Right lung (tissue), 5 donors: ENCODE results near the gene CFAP97D2. TPM values are rescaled to one million over a fixed set of nuclear protein-coding genes. Genes with fewer than 3 reads are reported as not detected.
A peak's percentile ranks its signal among the peaks of the same experiment; 100 is the strongest.
"Not testable (repeated sequence)": the region's sequence is repeated elsewhere in the genome, so short reads cannot be mapped to it uniquely, and the experiment has no call there.

ENCODE experiments used
- DNase-seq, 2 donors: peaks; one replicate each; pipeline ENCODE4 v3.0.0-alpha.2; 2013
- polyA plus RNA-seq, 5 donors: library from polyadenylated mRNA; unstranded; fragments of 120-200 nt; gene quantifications; one replicate each; pipeline versions ENCODE4 v1.2.1 to v1.2.3, GENCODE V29; 2013; ENCODE audit warnings: inconsistent platforms in 1 of 5, low replicate concordance in 1 of 5; ENCODE audit not compliant: insufficient read length in 5 of 5, insufficient read depth in 1 of 5

CFAP97D2 gene
- polyA plus RNA-seq, 5 donors = 0.68 to 1.1 (median 0.90) TPM; not detected in 1

GRCh38 chr13:114155926-114156883 lies 22.9 kb upstream of the CFAP97D2 start:
- no peak for DNase-seq

DNA sequence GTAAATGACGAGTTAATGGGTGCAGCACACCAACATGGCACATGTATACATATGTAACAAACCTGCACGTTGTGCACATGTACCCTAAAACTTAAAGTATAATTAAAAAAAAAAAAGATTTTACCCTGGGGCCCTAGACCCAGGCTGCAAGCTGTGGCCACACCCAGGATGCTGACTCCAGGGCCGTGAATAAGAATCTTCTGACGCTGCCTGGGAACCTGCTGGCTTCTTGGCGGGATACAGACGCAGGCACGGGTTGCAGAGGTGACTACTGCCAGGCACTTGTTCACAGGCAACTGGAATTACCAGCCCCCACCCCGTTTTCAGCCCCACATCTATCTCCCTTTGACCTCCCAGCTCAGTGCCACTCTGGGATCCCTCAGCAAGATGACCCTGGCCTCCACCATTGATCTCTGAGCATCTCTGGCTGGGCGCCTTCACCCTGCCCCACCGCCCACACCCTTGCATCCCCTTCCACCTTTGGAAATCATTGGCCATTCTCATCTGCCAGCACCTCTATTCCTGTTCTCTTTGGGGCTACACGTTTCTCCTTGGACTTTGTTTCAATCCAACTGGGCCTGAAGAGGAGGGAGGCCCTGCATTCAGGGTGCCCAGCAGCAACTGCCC lies 21.1 kb upstream of the CFAP97D2 start:
- no peak for DNase-seq

DNA sequence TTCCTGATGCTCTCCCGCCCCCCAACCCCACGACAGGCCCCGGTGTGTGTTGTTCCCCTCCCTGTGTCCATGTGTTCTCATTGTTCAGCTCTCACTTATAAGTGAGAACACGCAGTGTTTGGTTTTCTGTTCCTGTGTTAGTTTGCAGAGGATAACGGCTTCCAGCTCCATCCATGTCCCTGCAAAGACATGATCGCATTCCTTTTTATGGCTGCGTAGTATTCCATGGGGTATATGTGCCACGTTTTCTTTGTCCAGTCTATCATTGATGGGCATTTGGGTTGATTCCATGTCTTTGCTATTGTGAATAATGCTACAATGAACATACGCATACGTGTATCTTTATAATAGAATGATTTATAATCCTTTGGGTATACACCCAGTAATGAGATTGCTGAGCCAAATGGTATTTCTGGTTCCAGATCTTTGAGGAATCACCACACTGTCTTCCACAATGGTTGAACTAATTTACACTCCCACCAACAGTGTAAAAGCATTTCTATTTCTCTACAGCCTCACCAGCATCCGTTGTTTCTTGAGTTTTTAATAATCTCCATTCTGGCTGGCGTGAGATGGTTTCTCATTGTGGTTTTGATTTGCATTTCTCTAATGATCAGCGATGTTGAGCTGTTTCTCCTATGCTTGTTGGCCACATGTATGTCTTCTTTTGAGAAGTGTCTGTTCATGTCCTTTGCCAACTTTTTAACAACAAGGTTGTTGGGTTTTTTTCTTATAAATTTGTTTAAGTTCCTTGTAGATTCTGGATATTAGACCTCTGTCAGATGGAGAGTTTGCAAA lies 20.0 kb upstream of the CFAP97D2 start:
- not testable (repeated sequence) for DNase-seq

- DNase-seq = no peak
Measured at GRCh38 chr13:114161028-114161556, 18.0 kb upstream of the CFAP97D2 start.

- peak; percentile 36 to 38 for DNase-seq
Measured at GRCh38 chr13:114161644-114162532, 17.2 kb upstream of the CFAP97D2 start.

DNA sequence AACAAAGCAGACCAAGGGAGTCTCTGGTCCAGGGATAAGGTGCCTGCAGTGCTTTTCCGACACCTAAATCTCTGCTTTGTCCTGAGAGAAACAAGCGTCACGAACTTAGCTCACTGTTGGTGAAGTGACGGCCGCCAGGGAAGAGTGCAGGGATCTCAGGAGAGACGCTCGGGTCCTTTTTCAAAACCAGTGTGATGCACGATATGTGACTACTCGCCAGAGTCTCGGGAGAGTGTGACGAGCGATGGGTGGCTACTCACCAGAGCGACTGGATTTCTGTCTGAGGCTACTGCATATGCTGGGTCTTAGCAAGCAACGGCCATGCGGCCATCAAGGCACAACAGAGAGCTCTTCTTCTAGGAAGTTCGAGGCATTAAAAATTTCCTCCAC lies 16.5 kb upstream of the CFAP97D2 start:
- no peak for DNase-seq

DNA sequence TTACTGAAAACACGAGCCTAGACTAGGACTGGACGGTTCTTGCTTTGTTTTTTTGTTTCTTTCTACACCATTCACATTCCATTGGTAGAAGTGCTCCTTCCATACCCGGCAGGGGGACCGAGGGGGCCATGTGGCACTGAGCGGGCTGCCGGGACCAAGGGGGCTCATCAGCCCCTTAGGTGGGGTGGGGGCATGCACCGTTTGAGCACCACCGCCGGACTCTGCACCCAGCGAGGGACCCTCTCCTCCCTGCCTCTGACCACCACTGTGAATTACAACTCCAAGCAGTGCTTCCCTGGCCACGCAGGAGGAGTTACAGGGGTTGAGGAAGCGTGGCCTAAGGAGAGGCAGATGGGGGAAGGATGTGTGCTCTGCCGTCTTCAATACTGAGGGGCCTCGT lies 15.0 kb upstream of the CFAP97D2 start:
- no peak for DNase-seq

- DNase-seq = no peak
Measured at GRCh38 chr13:114164681-114165429, 14.2 kb upstream of the CFAP97D2 start.

DNA sequence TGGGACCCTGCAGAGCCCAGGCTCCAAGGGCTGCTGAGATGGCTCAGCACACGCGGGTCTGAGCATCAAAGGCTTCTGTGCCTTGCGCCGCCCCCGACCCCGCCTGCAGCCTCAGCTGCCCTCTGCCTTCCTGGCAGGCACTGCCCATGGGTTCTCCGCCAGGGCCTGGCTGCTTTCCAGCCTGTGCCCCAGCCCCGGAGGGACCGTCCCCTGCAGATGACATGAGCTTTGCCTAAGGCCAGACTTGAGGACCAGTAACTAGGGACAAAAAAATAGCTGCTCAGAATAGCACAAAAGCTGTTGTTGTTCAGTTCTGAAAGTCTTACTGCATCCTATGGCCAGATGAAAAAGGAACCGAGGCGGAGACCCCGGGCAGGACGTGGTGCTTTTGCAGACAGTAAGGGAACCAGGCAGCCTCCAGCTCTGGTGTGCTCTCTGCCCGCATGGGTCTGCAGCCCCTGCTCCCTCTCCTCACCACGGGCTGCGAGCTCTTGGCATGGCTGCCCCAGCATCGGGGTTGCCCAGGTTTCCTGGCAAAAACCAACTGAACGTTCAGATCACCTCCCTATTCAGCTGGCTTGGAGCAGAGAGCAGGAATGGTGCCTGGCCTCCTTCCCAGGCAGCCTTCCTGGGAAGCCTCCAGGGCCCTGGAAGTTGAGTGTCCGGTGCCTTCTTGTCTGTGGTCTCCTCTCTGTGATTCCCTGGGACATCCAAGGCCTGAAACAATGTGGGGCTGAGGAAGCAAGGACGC lies 12.5 kb upstream of the CFAP97D2 start:
- DNase-seq = no peak

GRCh38 chr13:114167426-114167825 lies 11.6 kb upstream of the CFAP97D2 start:
- no peak for DNase-seq

DNA sequence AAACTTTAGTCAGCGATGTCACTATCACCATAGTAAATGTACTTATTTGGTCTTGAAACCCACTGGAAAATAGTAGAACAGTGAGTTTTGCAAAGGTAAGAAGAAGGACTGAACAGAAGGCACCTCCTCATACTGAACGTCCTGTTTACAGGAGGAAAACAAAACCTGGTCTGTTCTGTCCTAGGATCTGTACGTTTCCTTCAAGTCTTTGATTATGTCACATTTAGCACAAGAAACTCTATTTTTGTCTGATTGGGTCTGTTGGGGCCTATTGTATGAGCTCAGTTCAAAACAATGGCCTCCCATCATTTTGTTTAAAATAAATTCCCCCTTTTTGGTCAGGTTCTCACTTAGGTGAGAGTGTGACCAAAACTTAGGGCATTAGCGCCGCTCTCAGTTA lies 11.2 kb upstream of the CFAP97D2 start:
- no peak for DNase-seq

DNA sequence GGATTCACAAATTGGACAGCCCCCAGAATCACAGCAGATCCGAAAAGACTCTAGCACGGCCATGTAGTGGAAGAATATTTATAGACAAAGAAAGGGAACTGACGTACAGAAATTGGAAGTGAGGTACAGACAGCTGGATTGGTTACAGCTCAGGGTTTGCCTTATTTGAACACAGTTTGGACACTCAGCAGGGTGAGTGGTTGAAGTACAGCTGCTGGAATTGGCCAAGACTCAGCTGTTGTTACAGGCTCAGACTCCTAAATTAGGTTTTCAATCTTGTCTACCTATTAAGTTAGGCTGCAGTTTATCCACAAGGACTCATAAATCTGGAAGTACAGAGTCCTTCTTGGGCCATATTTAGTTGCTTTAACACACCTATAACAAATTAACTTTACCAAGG lies 5.8 kb upstream of the CFAP97D2 start:
- DNase-seq = no peak

GRCh38 chr13:114173745-114174144 lies 5.3 kb upstream of the CFAP97D2 start:
- no peak for DNase-seq

DNA sequence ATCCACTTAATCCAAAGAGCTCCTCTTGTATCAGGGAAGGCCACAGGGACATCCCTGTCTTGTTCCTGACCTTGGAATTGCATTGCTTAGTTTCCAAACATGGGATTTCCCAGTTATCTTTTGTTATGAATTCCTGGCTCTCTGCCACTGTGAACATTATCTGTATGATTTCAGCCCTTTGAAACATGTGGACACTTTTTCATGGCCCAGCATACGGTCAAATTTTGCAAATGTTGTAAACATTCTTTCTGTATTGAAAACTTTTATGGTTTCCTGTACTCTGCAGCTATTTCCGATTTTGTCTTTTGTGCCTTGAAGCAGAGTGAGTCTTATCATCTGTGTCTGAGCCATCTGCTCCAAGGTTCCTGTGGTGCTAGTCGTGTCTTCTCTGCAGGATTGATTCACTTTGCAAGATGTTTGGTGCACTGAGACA lies 4.5 kb upstream of the CFAP97D2 start:
- no peak for DNase-seq

- DNase-seq = not testable (repeated sequence)
Measured at GRCh38 chr13:114176359-114176902, 2.6 kb upstream of the CFAP97D2 start.

DNA sequence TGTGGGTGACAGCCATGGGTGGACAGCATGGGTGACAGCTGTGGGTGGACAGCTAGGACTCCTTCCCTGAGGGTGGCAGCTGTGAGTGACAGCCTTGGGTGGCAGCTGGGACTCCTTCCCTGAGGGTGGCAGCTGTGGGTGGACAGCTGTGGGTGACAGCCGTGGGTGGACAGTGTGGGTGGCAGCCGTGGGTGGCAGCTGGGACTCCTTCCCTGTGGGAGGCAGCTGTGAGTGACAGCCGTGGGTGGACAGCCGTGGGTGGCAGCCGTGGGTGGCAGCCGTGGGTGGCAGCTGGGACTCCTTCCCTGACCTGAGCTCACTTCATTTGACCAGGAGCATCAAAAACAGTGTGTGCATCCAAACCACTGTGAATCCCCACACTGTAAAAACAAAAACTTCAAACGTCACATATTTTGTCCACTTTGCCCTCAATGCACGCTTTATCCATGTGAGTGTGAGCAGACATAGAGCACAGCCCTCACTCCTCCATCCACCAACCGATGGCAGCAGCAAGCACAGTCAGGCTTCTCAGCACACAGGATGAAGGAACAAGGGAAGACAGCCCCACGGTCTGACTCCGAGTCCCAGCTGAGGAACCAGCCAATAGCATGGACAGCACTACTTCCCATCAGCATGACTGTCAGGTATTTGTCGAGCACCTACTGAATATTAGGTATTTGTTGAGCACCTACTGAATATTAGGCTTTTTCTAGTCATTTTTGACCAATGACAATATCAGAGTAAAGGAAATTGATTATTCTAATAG lies 1.6 kb upstream of the CFAP97D2 start:
- DNase-seq = no peak

GRCh38 chr13:114185182-114185971 lies 6.3 kb downstream of the CFAP97D2 start:
- no peak for DNase-seq
